ENCODE measurements around the gene TBXAS1. TPM values are rescaled to one million over a fixed set of nuclear protein-coding genes. Genes with fewer than 3 reads are reported as not detected.

Gene TBXAS1
- total and polyA plus RNA-seq, 4 donors: 4.1 to 22.4 (median 12.2) TPM

DNA sequence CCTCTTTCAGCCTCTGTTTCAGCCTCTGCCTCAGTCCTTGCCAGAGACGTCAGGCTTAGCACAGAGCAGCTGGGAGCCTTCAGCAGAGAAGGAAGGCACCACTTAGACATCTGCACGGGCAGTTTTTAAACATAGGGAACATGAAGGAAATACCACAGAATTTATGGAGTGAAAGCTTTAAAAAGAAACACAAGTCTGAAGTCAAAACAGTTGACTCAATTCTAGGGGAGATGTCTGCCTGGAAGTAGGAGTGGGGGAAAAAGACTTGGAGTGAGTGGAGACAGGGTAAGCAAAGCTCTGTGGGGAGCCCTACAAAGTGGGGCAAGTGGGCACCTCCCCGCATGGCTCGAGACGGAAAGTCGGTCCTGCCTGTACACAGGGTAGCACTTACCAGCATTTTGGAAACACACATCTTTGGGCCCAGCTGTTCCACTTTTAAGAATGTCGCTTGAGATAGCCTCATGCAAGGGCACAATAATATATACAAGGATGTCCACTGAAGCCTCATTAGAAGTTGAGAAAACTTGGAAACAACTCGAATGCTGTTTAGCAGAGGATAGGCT is 5.0 kb upstream of the TBXAS1 start:
- H3K9me3 ChIP-seq (ENCODE audit: control insufficient read depth in 4 of 4, low read length in 3 of 4): no peaks in the 10 kb centered on the region
- no peak for TF ChIP-seq YY1 (IDR thresholded peaks at IDR 0.05)
- TF ChIP-seq, protein P1, sequence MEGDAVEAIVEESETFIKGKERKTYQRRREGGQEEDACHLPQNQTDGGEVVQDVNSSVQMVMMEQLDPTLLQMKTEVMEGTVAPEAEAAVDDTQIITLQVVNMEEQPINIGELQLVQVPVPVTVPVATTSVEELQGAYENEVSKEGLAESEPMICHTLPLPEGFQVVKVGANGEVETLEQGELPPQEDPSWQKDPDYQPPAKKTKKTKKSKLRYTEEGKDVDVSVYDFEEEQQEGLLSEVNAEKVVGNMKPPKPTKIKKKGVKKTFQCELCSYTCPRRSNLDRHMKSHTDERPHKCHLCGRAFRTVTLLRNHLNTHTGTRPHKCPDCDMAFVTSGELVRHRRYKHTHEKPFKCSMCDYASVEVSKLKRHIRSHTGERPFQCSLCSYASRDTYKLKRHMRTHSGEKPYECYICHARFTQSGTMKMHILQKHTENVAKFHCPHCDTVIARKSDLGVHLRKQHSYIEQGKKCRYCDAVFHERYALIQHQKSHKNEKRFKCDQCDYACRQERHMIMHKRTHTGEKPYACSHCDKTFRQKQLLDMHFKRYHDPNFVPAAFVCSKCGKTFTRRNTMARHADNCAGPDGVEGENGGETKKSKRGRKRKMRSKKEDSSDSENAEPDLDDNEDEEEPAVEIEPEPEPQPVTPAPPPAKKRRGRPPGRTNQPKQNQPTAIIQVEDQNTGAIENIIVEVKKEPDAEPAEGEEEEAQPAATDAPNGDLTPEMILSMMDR (IDR thresholded peaks at IDR 0.05; ENCODE audit: low read depth, low read length, missing input control): no peak
- TF ChIP-seq SP1 (IDR thresholded peaks at IDR 0.05): no peak
- TF ChIP-seq, protein P2, sequence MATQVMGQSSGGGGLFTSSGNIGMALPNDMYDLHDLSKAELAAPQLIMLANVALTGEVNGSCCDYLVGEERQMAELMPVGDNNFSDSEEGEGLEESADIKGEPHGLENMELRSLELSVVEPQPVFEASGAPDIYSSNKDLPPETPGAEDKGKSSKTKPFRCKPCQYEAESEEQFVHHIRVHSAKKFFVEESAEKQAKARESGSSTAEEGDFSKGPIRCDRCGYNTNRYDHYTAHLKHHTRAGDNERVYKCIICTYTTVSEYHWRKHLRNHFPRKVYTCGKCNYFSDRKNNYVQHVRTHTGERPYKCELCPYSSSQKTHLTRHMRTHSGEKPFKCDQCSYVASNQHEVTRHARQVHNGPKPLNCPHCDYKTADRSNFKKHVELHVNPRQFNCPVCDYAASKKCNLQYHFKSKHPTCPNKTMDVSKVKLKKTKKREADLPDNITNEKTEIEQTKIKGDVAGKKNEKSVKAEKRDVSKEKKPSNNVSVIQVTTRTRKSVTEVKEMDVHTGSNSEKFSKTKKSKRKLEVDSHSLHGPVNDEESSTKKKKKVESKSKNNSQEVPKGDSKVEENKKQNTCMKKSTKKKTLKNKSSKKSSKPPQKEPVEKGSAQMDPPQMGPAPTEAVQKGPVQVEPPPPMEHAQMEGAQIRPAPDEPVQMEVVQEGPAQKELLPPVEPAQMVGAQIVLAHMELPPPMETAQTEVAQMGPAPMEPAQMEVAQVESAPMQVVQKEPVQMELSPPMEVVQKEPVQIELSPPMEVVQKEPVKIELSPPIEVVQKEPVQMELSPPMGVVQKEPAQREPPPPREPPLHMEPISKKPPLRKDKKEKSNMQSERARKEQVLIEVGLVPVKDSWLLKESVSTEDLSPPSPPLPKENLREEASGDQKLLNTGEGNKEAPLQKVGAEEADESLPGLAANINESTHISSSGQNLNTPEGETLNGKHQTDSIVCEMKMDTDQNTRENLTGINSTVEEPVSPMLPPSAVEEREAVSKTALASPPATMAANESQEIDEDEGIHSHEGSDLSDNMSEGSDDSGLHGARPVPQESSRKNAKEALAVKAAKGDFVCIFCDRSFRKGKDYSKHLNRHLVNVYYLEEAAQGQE (IDR thresholded peaks at IDR 0.05): no peak
- TF ChIP-seq EGR1 (IDR thresholded peaks at IDR 0.05; ENCODE audit: low read depth in 2 of 2): no peak
- TF ChIP-seq HNF4A (conservative IDR thresholded peaks at IDR 0.05): no peak
- no peak for TF ChIP-seq TAF1 (conservative IDR thresholded peaks at IDR 0.05)
- TF ChIP-seq RAD21 (IDR thresholded peaks at IDR 0.05): no peak
- no peak for TF ChIP-seq JUND (IDR thresholded peaks at IDR 0.05)
- no peak for TF ChIP-seq RXRA (IDR thresholded peaks at IDR 0.05)
- TF ChIP-seq, protein P3, sequence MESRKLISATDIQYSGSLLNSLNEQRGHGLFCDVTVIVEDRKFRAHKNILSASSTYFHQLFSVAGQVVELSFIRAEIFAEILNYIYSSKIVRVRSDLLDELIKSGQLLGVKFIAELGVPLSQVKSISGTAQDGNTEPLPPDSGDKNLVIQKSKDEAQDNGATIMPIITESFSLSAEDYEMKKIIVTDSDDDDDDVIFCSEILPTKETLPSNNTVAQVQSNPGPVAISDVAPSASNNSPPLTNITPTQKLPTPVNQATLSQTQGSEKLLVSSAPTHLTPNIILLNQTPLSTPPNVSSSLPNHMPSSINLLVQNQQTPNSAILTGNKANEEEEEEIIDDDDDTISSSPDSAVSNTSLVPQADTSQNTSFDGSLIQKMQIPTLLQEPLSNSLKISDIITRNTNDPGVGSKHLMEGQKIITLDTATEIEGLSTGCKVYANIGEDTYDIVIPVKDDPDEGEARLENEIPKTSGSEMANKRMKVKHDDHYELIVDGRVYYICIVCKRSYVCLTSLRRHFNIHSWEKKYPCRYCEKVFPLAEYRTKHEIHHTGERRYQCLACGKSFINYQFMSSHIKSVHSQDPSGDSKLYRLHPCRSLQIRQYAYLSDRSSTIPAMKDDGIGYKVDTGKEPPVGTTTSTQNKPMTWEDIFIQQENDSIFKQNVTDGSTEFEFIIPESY (IDR thresholded peaks at IDR 0.05): no peak
- no peak for TF ChIP-seq GABPA (IDR thresholded peaks at IDR 0.05 in 1 of 2, conservative IDR thresholded peaks at IDR 0.05 in 1 of 2)
- TF ChIP-seq FOXA1 (IDR thresholded peaks at IDR 0.05): no peak
- TF ChIP-seq, protein P4, sequence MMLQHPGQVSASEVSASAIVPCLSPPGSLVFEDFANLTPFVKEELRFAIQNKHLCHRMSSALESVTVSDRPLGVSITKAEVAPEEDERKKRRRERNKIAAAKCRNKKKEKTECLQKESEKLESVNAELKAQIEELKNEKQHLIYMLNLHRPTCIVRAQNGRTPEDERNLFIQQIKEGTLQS (IDR thresholded peaks at IDR 0.05): no peak
- TF ChIP-seq, protein P5, sequence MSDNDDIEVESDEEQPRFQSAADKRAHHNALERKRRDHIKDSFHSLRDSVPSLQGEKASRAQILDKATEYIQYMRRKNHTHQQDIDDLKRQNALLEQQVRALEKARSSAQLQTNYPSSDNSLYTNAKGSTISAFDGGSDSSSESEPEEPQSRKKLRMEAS (IDR thresholded peaks at IDR 0.05): no peak
- DNase-seq (ENCODE audit: low spot score): no peak
- H3K36me3 ChIP-seq (ENCODE audit: control insufficient read depth in 4 of 4, insufficient read depth in 3 of 4, low read depth in 1 of 4, low read length in 3 of 4): no peaks in the 10 kb centered on the region
- 79% methylated on average over 8 of the region's 8 CpGs for WGBS
- H3K4me3 ChIP-seq (ENCODE audit: low read depth in 1 of 3, low read length in 3 of 3): no peak overlapping the region
- no peaks in the 10 kb centered on the region for H3K4me1 ChIP-seq (ENCODE audit: control insufficient read depth in 4 of 4, insufficient read depth in 4 of 4, low read length in 3 of 4)
- no peak overlapping the region for H3K27ac ChIP-seq (ENCODE audit: low read depth in 1 of 2, low read length in 2 of 2)
- no peaks in the 10 kb centered on the region for H3K27me3 ChIP-seq (ENCODE audit: control insufficient read depth in 4 of 4, insufficient read depth in 4 of 4, low read length in 3 of 4)
- H3K9ac ChIP-seq (ENCODE audit: low read depth in 1 of 2, low read length in 2 of 2): no peak overlapping the region

All from liver (tissue), 9 donors.